SK-N-SH (cell line): ENCODE data around the gene ROBO4. TPM values are rescaled to one million over a fixed set of nuclear protein-coding genes. Genes with fewer than 3 reads are reported as not detected.

Experiments used
- CTCF ChIA-PET: fragments of 300-600, 350-600 bp; formaldehyde crosslinking; extraction: SDS; loops from one replicate; lab custom pipeline; 2021; lab: Yijun Ruan, JAX
- POLR2A ChIA-PET: fragments of 350-600 bp; sonication (Branson Sonifier 250); formaldehyde crosslinking; extraction: SDS; loops from one replicate; lab custom pipeline; 2020; ENCODE audit warnings: antibody characterized with exemption, inconsistent platforms; lab: Yijun Ruan, JAX
- DNase-seq: peaks from one replicate; pipeline ENCODE4 v3.0.0; 2012
- H2AFZ ChIP-seq: fragments of 200-600 bp; sonication (generic); 2 replicates; pipeline ENCODE4 v1.8.1; 2016; ENCODE audit warnings: antibody characterized with exemption, mild to moderate bottlenecking, low read depth
- H3F3A ChIP-seq: fragments of 200-600 bp; sonication (generic); replicated peaks from 2 replicates; pipeline ENCODE3; 2016; ENCODE audit warnings: antibody characterized with exemption, mild to moderate bottlenecking; ENCODE audit not compliant: insufficient read depth
- H3K27ac ChIP-seq, 2 experiments: fragments of 200-500 bp in 1 of 2; fragments of 200-600 bp in 1 of 2; sonication (Bioruptor generic) in 1 of 2; sonication (generic), shearing (Covaris generic) in 1 of 2; 2 replicates each; pipeline versions ENCODE4 v1.5.1 to v1.6.1; 2014 to 2016; ENCODE audit warnings: low read depth in 2 of 2, inconsistent platforms in 1 of 2, low read length in 1 of 2, mild to moderate bottlenecking in 1 of 2, mixed read lengths in 1 of 2
- H3K27me3 ChIP-seq: fragments of 200-600 bp; sonication (generic), shearing (Covaris generic); 2 replicates; pipeline ENCODE4 v1.6.1; 2016; ENCODE audit warnings: mixed run types; ENCODE audit not compliant: insufficient read depth
- H3K36me3 ChIP-seq, 2 experiments: fragments of 200-500 bp in 1 of 2; fragments of 200-600 bp in 1 of 2; sonication (Bioruptor generic) in 1 of 2; sonication (generic) in 1 of 2; replicated peaks in 1 of 2; 2 replicates each; pipeline versions ENCODE3 to v1.5.1; 2014 to 2016; ENCODE audit warnings: low read length in 1 of 2, mild to moderate bottlenecking in 1 of 2; ENCODE audit not compliant: insufficient read depth in 2 of 2, control insufficient read depth in 1 of 2
- H3K4me1 ChIP-seq, 2 experiments: fragments of 200-500 bp in 1 of 2; fragments of 200-600 bp in 1 of 2; sonication (Bioruptor generic) in 1 of 2; sonication (generic), shearing (Covaris generic) in 1 of 2; 2 replicates each; pipeline versions ENCODE4 v1.5.1 to v1.6.1; 2014 to 2016; ENCODE audit warnings: low read depth in 1 of 2, low read length in 1 of 2, mixed run types in 1 of 2; ENCODE audit not compliant: insufficient read depth in 2 of 2, control insufficient read depth in 1 of 2
- H3K4me2 ChIP-seq: fragments of 200-600 bp; sonication (generic), shearing (Covaris generic); 2 replicates; pipeline ENCODE4 v1.6.1; 2017; ENCODE audit warnings: mixed run types
- H3K4me3 ChIP-seq, 2 experiments: fragments of 200-500 bp in 1 of 2; fragments of 200-600 bp in 1 of 2; sonication (Bioruptor generic) in 1 of 2; sonication (generic), shearing (Covaris generic) in 1 of 2; 2 replicates each; pipeline versions ENCODE4 v1.5.1 to v1.8.1; 2014 to 2016; ENCODE audit warnings: low read depth in 2 of 2, inconsistent platforms in 1 of 2, low read length in 1 of 2, mild to moderate bottlenecking in 1 of 2, mixed read lengths in 1 of 2, moderate library complexity in 1 of 2
- H3K79me2 ChIP-seq: fragments of 200-600 bp; sonication (generic); 2 replicates; pipeline ENCODE4 v1.8.1; 2017; ENCODE audit warnings: mild to moderate bottlenecking; ENCODE audit not compliant: insufficient read depth
- H3K9ac ChIP-seq: fragments of 200-600 bp; sonication (generic); 2 replicates; pipeline ENCODE4 v1.6.1; 2017; ENCODE audit warnings: mixed run types
- H3K9me2 ChIP-seq: fragments of 200-600 bp; sonication (generic); 2 replicates; pipeline ENCODE4 v1.6.1; 2017; ENCODE audit warnings: mixed run types
- H3K9me3 ChIP-seq: fragments of 200-600 bp; sonication (generic); 2 replicates; pipeline ENCODE4 v1.6.1; 2017; ENCODE audit warnings: mixed run types, mild to moderate bottlenecking, moderate library complexity
- H4K20me1 ChIP-seq: fragments of 200-600 bp; sonication (generic); 2 replicates; pipeline ENCODE4 v1.6.1; 2017; ENCODE audit warnings: mild to moderate bottlenecking, mixed run types; ENCODE audit not compliant: insufficient read depth
- EZH2phosphoT487 ChIP-seq: fragments of 200-600 bp; sonication (generic); IDR thresholded peaks from 2 replicates; pipeline ENCODE4 v1.6.1; 2017; ENCODE audit warnings: low read depth, mixed run types, mild to moderate bottlenecking, antibody characterized with exemption, moderate library complexity, borderline replicate concordance
- FOXJ3 ChIP-seq: sonication (generic); formaldehyde crosslinking; IDR thresholded peaks from 2 replicates; pipeline ENCODE4 v1.5.1; 2020; ENCODE audit warnings: mild to moderate bottlenecking, missing genetic modification reagents
- FOXM1 ChIP-seq: IDR thresholded peaks from 2 replicates; pipeline ENCODE4 v1.4.0; 2012; ENCODE audit warnings: low read depth, mild to moderate bottlenecking
- GATA2 ChIP-seq: sonication (generic); formaldehyde crosslinking; IDR thresholded peaks from 2 replicates; pipeline ENCODE4 v1.5.0; 2020; ENCODE audit warnings: mild to moderate bottlenecking, missing genetic modification reagents
- MXI1 ChIP-seq: IDR thresholded peaks from 2 replicates; pipeline ENCODE4 v1.6.1; 2012; ENCODE audit warnings: mild to moderate bottlenecking, low read depth, low read length, improper control_type of control experiment
- NFIC ChIP-seq: IDR thresholded peaks from 2 replicates; pipeline ENCODE4 v1.4.0; 2012; ENCODE audit warnings: borderline replicate concordance
- PBX3 ChIP-seq: IDR thresholded peaks from 2 replicates; pipeline ENCODE4; 2012
- RAD21 ChIP-seq: IDR thresholded peaks from 2 replicates; pipeline ENCODE4 v1.6.1; 2012; ENCODE audit warnings: mild to moderate bottlenecking, low read length
- REST ChIP-seq: IDR thresholded peaks from 2 replicates; pipeline ENCODE4 v1.6.1; 2012; ENCODE audit warnings: mild to moderate bottlenecking, low read depth, low read length, moderate library complexity
- RXRA ChIP-seq: IDR thresholded peaks from 2 replicates; pipeline ENCODE4 v1.4.0; 2012; ENCODE audit warnings: low read depth, mild to moderate bottlenecking, borderline replicate concordance
- SIN3A ChIP-seq: IDR thresholded peaks from 2 replicates; pipeline ENCODE4 v1.6.1; 2012; ENCODE audit warnings: low read depth, mild to moderate bottlenecking, low read length, moderate library complexity, borderline replicate concordance
- TAF1 ChIP-seq: IDR thresholded peaks from 2 replicates; pipeline ENCODE4 v1.6.1; 2012; ENCODE audit warnings: low read depth, mild to moderate bottlenecking, low read length, moderate library complexity, borderline replicate concordance
- TEAD4 ChIP-seq: IDR thresholded peaks from 2 replicates; pipeline ENCODE4 v1.4.0; 2012; ENCODE audit warnings: mild to moderate bottlenecking, borderline replicate concordance; ENCODE audit not compliant: insufficient read depth
- ZBTB33 ChIP-seq: IDR thresholded peaks from 2 replicates; pipeline ENCODE4 v1.4.0; 2012; ENCODE audit warnings: low read depth, borderline replicate concordance
- WGBS: methylation state at CpG from one replicate; pipeline ENCODE4 v1.1.6; 2017; ENCODE audit warnings: low lambda C conversion rate; 5-methylcytosine and 5-hydroxymethylcytosine counted together
- polyA plus RNA-seq, 3 experiments: library from polyadenylated mRNA; depleted of rRNA; stranded (reverse); fragments of >200 nt; gene quantifications; 2 replicates each; pipeline ENCODE4 v1.2.3, GENCODE V29; 2012

The ROBO4 gene
- polyA plus RNA-seq, 1 of the 3 experiments (the other 2 are of a cell fraction): 0.95 TPM

DNA sequence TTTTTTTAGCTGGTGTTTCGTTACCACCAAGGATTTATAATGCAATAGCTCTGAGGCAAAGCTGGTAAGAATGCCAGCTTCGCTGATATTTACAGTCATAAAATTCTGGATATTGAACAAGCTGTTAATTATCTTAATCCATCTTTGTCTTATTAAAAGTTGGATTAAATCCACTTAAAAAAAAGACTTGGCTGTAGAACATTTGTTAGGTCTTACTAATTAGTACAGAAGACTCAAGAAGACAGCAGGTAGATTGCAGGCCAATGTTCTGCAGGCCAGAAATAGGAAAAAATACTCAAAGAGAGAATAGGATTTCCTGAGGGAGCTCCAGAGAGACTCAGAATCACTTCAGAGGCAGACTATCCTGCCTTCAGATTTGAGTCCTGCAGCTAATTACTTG is 7.5 kb downstream of the ROBO4 start:
- 79% methylated on average over 2 of the region's 2 CpGs for WGBS
- Histone ChIP-seq H3K9me2 (no peaks in the 10 kb centered on the region), H3K4me2 (no peak overlapping the region), H3K9ac (no peak overlapping the region), H3K36me3 (no peaks in the 10 kb centered on the region), H3K27me3 (no peaks in the 10 kb centered on the region), H3K4me1 (no peaks in the 10 kb centered on the region), H2AFZ (no peak overlapping the region), H3K79me2 (no peaks in the 10 kb centered on the region), H3K4me3 (no peak overlapping the region), H3K9me3 (no peaks in the 10 kb centered on the region), H3F3A (no peaks in the 10 kb centered on the region), H4K20me1 (no peaks in the 10 kb centered on the region), H3K27ac (no peak overlapping the region)
- ChIA-PET POLR2A (no interaction called here), CTCF (interaction anchor here (1.1 to 4.1 kb wide), 4 partner anchors 14 to 538 kb away, joined by 3 to 23 read pairs (median 7); no protein-coding TSS in a partner anchor)
- TF ChIP-seq PBX3 (no peak), NFIC (no peak), RXRA (no peak), SIN3A (no peak), EZH2phosphoT487 (no peak), FOXJ3 (CRISPR knock-in tag) (no peak), REST (no peak), ZBTB33 (no peak), TEAD4 (no peak), GATA2 (no peak), FOXM1 (no peak), TAF1 (no peak), MXI1 (no peak), RAD21 (no peak)
- DNase-seq: peak; percentile 1
